Ovary (tissue), 9 donors: Measurements from ENCODE around the gene HPSE2. TPM values are rescaled to one million over a fixed set of nuclear protein-coding genes. Genes with fewer than 3 reads are reported as not detected.

Source experiments
- DNase-seq, 5 donors: peaks; one replicate each; pipeline ENCODE4 v3.0.0-alpha.2; 2019 to 2020
- H3K27ac ChIP-seq, 2 donors: fragments of 200-600 bp; one replicate each; pipeline versions ENCODE4 v1.5.1 to v1.8.0; 2019 to 2022
- H3K27me3 ChIP-seq: fragments of 200-600 bp; one replicate; pipeline ENCODE4 v1.8.0; 2022
- H3K36me3 ChIP-seq: fragments of 200-600 bp; sonication (generic); one replicate; pipeline ENCODE4 v1.5.1; 2019
- H3K4me1 ChIP-seq: one replicate; pipeline ENCODE4 v1.8.1; 2013; ENCODE audit warnings: mild to moderate bottlenecking, moderate library complexity; ENCODE audit not compliant: insufficient read depth
- H3K4me3 ChIP-seq: fragments of 200-600 bp; sonication (generic); one replicate; pipeline ENCODE4 v1.5.1; 2017
- H3K9me3 ChIP-seq, 2 donors: fragments of 200-600 bp in 1 of 2; sonication (generic) in 1 of 2; one replicate each; pipeline versions ENCODE4 v1.5.1 to v1.8.1; 2013 to 2019; ENCODE audit warnings: mild to moderate bottlenecking in 1 of 2, moderate library complexity in 1 of 2
- CTCF ChIP-seq, 3 donors: fragments of 450-650 bp in 2 of 3; fragments of 200-600 bp in 1 of 3; IDR thresholded peaks; one replicate each; pipeline versions ENCODE4 v1.5.1 to v1.8.0; 2016 to 2022; ENCODE audit warnings: antibody characterized with exemption in 3 of 3, mild to moderate bottlenecking in 1 of 3
- EP300 ChIP-seq: sonication (generic); formaldehyde crosslinking; IDR thresholded peaks from one replicate; pipeline ENCODE4 v1.6.1; 2017; ENCODE audit warnings: antibody characterized with exemption
- POLR2A ChIP-seq: fragments of 450-650 bp; IDR thresholded peaks from one replicate; pipeline ENCODE4 v1.6.1; 2017; ENCODE audit warnings: antibody characterized with exemption, mild to moderate bottlenecking, moderate library complexity
- WGBS, 3 donors: extraction: QIAGEN DNeasy Blood & Tissue Kit in 1 of 3; methylation state at CpG; one replicate each; pipeline versions ENCODE4 v1.1.5 to v1.1.7; 2013 to 2017; 5-methylcytosine and 5-hydroxymethylcytosine counted together
- intact Hi-C, 4 donors: fragments of 100-400 bp; cut with DNase I; formaldehyde crosslinking; loops; one replicate each; pipeline versions ENCODE4 v1.11.0 to v1.15.1; 2022 to 2023
- polyA plus RNA-seq, 2 donors: library from polyadenylated mRNA; stranded (reverse); fragments of 200-250 nt in 1 of 2; fragments of 350-450 nt in 1 of 2; fragmentation: Illumina TruSeq in 1 of 2; extraction: RNeasy Lipid Tissue Mini Kit (QIAGEN cat#74804) in 1 of 2; gene quantifications; one replicate each; pipeline ENCODE4 v1.2.3, GENCODE V29; 2013 to 2014
- total RNA-seq, 7 donors: library from RNA; depleted of rRNA in 2 of 7; stranded (reverse); fragments of >200 nt in 2 of 7; fragmentation: NEBNext Ultra II Directional in 3 of 7; extraction: Animal tissue kit (Norgen Biotek cat#: 25700) in 3 of 7; gene quantifications; one replicate each; pipeline versions ENCODE4 v1.1.0 to v1.2.4, GENCODE V29; 2016 to 2023
- donor health status: DM: no; HTN: no; CAD: no; lungs with moderate emphysema.
- donor health status: DM: no; HTN: no; CAD: no.
- donor health status: Bipolar disorder and iron deficiency.
- donor health status: DM: yes; HTN: yes; CAD: no.
- donor health status: DM: no; HTN: no; CAD: no.
- donor health status: DM: yes; HTN: yes; CAD: no.

The HPSE2 gene
- total and polyA plus RNA-seq, 9 donors = 0.07 to 1.2 (median 0.12) TPM; not detected in 4

DNA sequence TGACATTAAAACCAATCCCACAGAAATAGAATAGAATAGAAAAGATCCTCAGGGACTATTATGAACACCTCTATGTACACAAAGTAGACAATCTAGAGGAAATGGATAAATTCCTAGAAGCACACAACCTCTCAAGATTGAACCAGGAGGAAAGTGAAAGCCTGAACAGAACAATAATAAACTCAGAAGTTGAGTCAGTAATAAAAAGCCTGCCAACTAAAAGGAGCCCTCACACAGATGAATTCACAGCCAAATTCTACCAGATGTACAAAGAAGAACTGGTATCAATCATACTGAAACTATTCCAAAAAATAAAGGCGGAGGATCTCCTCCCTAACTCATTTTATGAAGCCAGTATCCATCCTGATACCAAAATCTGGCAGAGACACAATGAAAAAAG is 568.6 kb downstream of the HPSE2 start:
- no peak for TF ChIP-seq POLR2A
- TF ChIP-seq CTCF (IDR thresholded peaks at IDR 0.05) = no peak
- TF ChIP-seq EP300 = no peak
- DNase-seq = no peak
- 17 to 30% (median 26%) methylated on average over 1 of the region's 1 CpG for WGBS, 3 donors
- H3K4me1 ChIP-seq = no peaks in the 10 kb centered on the region
- H3K36me3 ChIP-seq = no peaks in the 10 kb centered on the region
- intact Hi-C loops = loop anchor here in 1 of 4 donors (5.0 kb wide), 1 partner anchor 200 kb away; no protein-coding TSS in a partner anchor
- H3K27ac ChIP-seq = no peak overlapping the region
- H3K27me3 ChIP-seq = no peaks in the 10 kb centered on the region
- no peaks in the 10 kb centered on the region for H3K9me3 ChIP-seq
- H3K4me3 ChIP-seq = no peak overlapping the region

DNA sequence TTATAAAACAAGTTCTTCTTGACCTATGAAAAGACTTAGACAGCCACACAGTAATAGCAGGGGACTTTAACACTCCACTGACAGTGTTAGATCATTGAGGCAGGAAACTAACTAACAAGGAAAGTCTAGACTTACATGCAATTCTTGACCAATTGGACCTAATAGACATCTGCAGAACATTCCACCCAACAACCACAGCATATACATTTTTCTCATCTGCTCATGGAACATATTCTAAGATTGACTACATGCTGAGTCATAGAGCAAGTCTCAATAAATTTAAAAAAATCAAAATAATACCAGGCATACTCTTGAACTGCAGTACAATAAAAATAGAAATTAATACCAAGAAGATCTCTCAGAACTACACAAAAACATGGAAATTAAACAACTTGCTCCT is 569.4 kb downstream of the HPSE2 start:
- Histone ChIP-seq H3K9me3 (no peaks in the 10 kb centered on the region), H3K4me3 (no peak overlapping the region), H3K27me3 (no peaks in the 10 kb centered on the region), H3K4me1 (no peaks in the 10 kb centered on the region), H3K27ac (no peak overlapping the region), H3K36me3 (no peaks in the 10 kb centered on the region)
- no peak for DNase-seq
- no peak for TF ChIP-seq POLR2A
- no peak for TF ChIP-seq CTCF (IDR thresholded peaks at IDR 0.05)
- intact Hi-C loops = loop anchor here in 1 of 4 donors (5.0 kb wide), 1 partner anchor 199 kb away; no protein-coding TSS in a partner anchor

DNA sequence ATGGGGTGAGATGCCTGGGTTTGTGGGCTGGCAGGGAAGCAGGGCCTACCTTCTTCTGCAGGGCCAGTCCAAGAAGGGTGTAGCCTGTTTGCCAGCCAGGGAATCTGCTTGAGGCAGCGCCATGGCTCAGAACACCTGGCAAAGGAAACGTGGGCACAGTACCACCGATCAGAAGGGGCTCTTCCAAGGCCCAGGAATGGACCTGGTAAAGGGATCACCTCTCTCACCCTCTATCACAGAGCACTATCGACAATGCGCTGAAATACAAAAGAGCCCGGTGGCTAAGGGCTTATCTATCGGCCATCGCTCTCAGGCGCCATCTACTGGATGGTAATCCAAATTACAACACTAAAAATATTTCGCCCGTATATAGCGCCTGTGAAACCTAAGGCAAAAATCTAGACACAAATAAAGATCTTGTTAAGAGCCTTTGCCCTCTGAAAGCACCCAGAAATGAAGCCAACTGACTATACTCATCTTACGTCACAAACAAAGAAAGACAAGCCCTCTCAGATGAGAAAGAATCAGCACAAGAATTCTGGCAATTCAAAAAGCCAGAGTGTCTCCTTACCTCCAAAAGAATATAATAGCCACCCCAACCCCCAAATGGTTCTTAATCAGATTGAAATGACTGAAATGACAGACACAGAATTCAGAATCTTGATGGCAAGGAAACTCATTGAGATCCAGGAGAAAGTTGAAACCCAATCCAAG is 571.2 kb downstream of the HPSE2 start:
- Histone ChIP-seq H3K27me3 (no peaks in the 10 kb centered on the region), H3K4me1 (no peaks in the 10 kb centered on the region), H3K4me3 (no peak overlapping the region), H3K9me3 (no peaks in the 10 kb centered on the region), H3K27ac (no peak overlapping the region), H3K36me3 (no peaks in the 10 kb centered on the region)
- TF ChIP-seq POLR2A = no peak
- TF ChIP-seq EP300 = no peak
- TF ChIP-seq CTCF (IDR thresholded peaks at IDR 0.05) = no peak
- intact Hi-C loops = loop anchor here in 1 of 4 donors (5.0 kb wide), 1 partner anchor 197 kb away; no protein-coding TSS in a partner anchor
- 40 to 52% (median 52%) methylated on average over 13 of the region's 13 CpGs for WGBS, 3 donors
- no peak for DNase-seq

GRCh38 chr10:98659951-98660350 is 575.7 kb downstream of the HPSE2 start:
- no peaks in the 10 kb centered on the region for H3K4me1 ChIP-seq
- H3K27me3 ChIP-seq = no peaks in the 10 kb centered on the region
- H3K27ac ChIP-seq = no peak overlapping the region
- H3K9me3 ChIP-seq = no peaks in the 10 kb centered on the region
- no peak for DNase-seq
- H3K36me3 ChIP-seq = no peaks in the 10 kb centered on the region
- TF ChIP-seq CTCF (IDR thresholded peaks at IDR 0.05) (no peak), EP300 (no peak), POLR2A (no peak)
- intact Hi-C loops = no loop called here
- no peak overlapping the region for H3K4me3 ChIP-seq
